IMR-90 (cell line): ENCODE measurements around the gene ZNF700. TPM values are rescaled to one million over a fixed set of nuclear protein-coding genes. Genes with fewer than 3 reads are reported as not detected.

ENCODE experiments used
- ATAC-seq: fragments of 200-7000 bp; cut with Tn5 transposase; 2 replicates; pipeline ENCODE4 v1.9.1; 2020; ENCODE audit warnings: low read depth, mild to moderate bottlenecking, moderate library complexity
- BruUV-seq: library from RNA; stranded (reverse); fragments of 400-500 nt; replicated peaks from 2 replicates; lab custom pipeline; 2021; lab: Mats Ljungman, UMichigan
- CTCF ChIA-PET: fragments of 300-600 bp; formaldehyde crosslinking; extraction: SDS; loops from one replicate; lab custom pipeline; 2021; ENCODE audit warnings: antibody characterized with exemption; lab: Yijun Ruan, JAX
- POLR2A ChIA-PET: fragments of 300-600 bp; sonication (Branson Sonifier 250); formaldehyde crosslinking; loops from one replicate; lab custom pipeline; 2022; ENCODE audit warnings: antibody characterized with exemption; ENCODE audit not compliant: unreplicated experiment; lab: Charles Lee
- DNase-seq: peaks from one replicate; pipeline ENCODE4 v3.0.0; 2013
- H2AFZ ChIP-seq: replicated peaks from 2 replicates; pipeline ENCODE3; 2013; ENCODE audit warnings: low read length, mild to moderate bottlenecking; ENCODE audit not compliant: poor library complexity
- H2AK5ac ChIP-seq: 2 replicates; pipeline ENCODE4 v1.6.1; 2013; ENCODE audit warnings: low read depth, low read length, inconsistent platforms
- H2AK9ac ChIP-seq: replicated peaks from 2 replicates; pipeline ENCODE3; 2013; ENCODE audit warnings: mild to moderate bottlenecking, low read depth, low read length, moderate library complexity; ENCODE audit not compliant: poor library complexity
- H2BK120ac ChIP-seq: 2 replicates; pipeline ENCODE4 v1.6.1; 2013; ENCODE audit warnings: low read depth, low read length, inconsistent platforms
- H2BK15ac ChIP-seq: 3 replicates; pipeline ENCODE4 v1.6.1; 2013; ENCODE audit warnings: low read depth, low read length, inconsistent platforms
- H2BK20ac ChIP-seq: 2 replicates; pipeline ENCODE4 v1.6.1; 2013; ENCODE audit warnings: low read depth, mild to moderate bottlenecking, inconsistent platforms, low read length, moderate library complexity
- H2BK5ac ChIP-seq: 2 replicates; pipeline ENCODE4 v1.6.1; 2013; ENCODE audit warnings: mild to moderate bottlenecking, low read depth, low read length, inconsistent platforms; ENCODE audit not compliant: poor library complexity, severe bottlenecking
- H3K14ac ChIP-seq: replicated peaks from 2 replicates; pipeline ENCODE4 v1.6.1; 2013; ENCODE audit warnings: low read depth, low read length, inconsistent platforms
- H3K18ac ChIP-seq: 2 replicates; pipeline ENCODE4 v1.6.1; 2013; ENCODE audit warnings: low read depth, low read length, control low read depth
- H3K23ac ChIP-seq: 2 replicates; pipeline ENCODE4 v1.6.1; 2013; ENCODE audit warnings: low read depth, low read length, inconsistent platforms
- H3K27ac ChIP-seq: 2 replicates; pipeline ENCODE4 v1.5.1; 2013; ENCODE audit warnings: mild to moderate bottlenecking, control low read depth, low read length; ENCODE audit not compliant: insufficient read depth
- H3K27me3 ChIP-seq: 2 replicates; pipeline ENCODE4 v1.6.1; 2013; ENCODE audit warnings: low read length; ENCODE audit not compliant: control insufficient read depth, insufficient read depth
- H3K36me3 ChIP-seq: 2 replicates; pipeline ENCODE4 v1.6.1; 2013; ENCODE audit warnings: low read length, mixed read lengths; ENCODE audit not compliant: control insufficient read depth, insufficient read depth
- H3K4ac ChIP-seq: 2 replicates; pipeline ENCODE4 v1.6.1; 2013; ENCODE audit warnings: low read depth, low read length, inconsistent platforms
- H3K4me1 ChIP-seq: 2 replicates; pipeline ENCODE4 v1.6.1; 2013; ENCODE audit warnings: low read length, mixed read lengths; ENCODE audit not compliant: control insufficient read depth, insufficient read depth
- H3K4me2 ChIP-seq: 2 replicates; pipeline ENCODE4 v1.6.1; 2013; ENCODE audit warnings: low read depth, mild to moderate bottlenecking, control low read depth, low read length, moderate library complexity
- H3K4me3 ChIP-seq: 2 replicates; pipeline ENCODE4 v1.5.1; 2013; ENCODE audit warnings: low read depth, mild to moderate bottlenecking, control low read depth, low read length, moderate library complexity; ENCODE audit not compliant: insufficient read depth
- H3K56ac ChIP-seq: 2 replicates; pipeline ENCODE4 v1.6.1; 2013; ENCODE audit warnings: low read length, inconsistent platforms; ENCODE audit not compliant: insufficient read depth; ENCODE audit errors: extremely low read depth
- H3K79me1 ChIP-seq, 2 experiments: 2 replicates each; pipeline ENCODE4 v1.6.1; 2013; ENCODE audit warnings: low read length in 2 of 2, inconsistent platforms in 1 of 2, low read depth in 1 of 2
- H3K9ac ChIP-seq: 2 replicates; pipeline ENCODE4 v1.6.1; 2013; ENCODE audit warnings: low read depth, low read length, control low read depth
- H3K9me1 ChIP-seq: 2 replicates; pipeline ENCODE4 v1.6.1; 2013; ENCODE audit warnings: low read length, inconsistent platforms; ENCODE audit not compliant: insufficient read depth
- H3K9me3 ChIP-seq: 2 replicates; pipeline ENCODE4 v1.6.1; 2013; ENCODE audit warnings: low read length; ENCODE audit not compliant: control insufficient read depth, insufficient read depth
- H4K20me1 ChIP-seq: 2 replicates; pipeline ENCODE4 v1.6.1; 2013; ENCODE audit warnings: low read length, inconsistent platforms; ENCODE audit not compliant: insufficient read depth
- H4K5ac ChIP-seq: 2 replicates; pipeline ENCODE4 v1.6.1; 2013; ENCODE audit warnings: mild to moderate bottlenecking, low read depth, low read length, control low read depth
- H4K8ac ChIP-seq, 2 experiments: 2 replicates each; pipeline ENCODE4 v1.6.1; 2013; ENCODE audit warnings: low read depth in 2 of 2, low read length in 2 of 2, control low read depth in 1 of 2, inconsistent platforms in 1 of 2
- H4K91ac ChIP-seq: 2 replicates; pipeline ENCODE4 v1.6.1; 2013; ENCODE audit warnings: low read depth, low read length, inconsistent platforms; ENCODE audit not compliant: insufficient read depth
- CEBPB ChIP-seq: IDR thresholded peaks from 2 replicates; pipeline ENCODE4 v1.6.1; 2012; ENCODE audit warnings: low read depth, low read length, improper control_type of control experiment
- MXI1 ChIP-seq: IDR thresholded peaks from 2 replicates; pipeline ENCODE4 v1.6.1; 2012; ENCODE audit warnings: low read depth, mild to moderate bottlenecking, low read length, moderate library complexity, borderline replicate concordance
- RAD21 ChIP-seq: IDR thresholded peaks from 2 replicates; pipeline ENCODE4 v1.6.1; 2012; ENCODE audit warnings: low read length, improper control_type of control experiment
- dilution Hi-C: fragments of 300-500 bp; cut with HindIII; formaldehyde crosslinking; loops from one replicate; pipeline ENCODE4 v1.14.3; 2018; ENCODE audit warnings: low sequenced_read_pairs; ENCODE audit not compliant: unreplicated experiment
- in situ Hi-C: fragments of 300-500 bp; cut with MboI; formaldehyde crosslinking; loops from 3 replicates; pipeline ENCODE4 v1.14.3; 2019; ENCODE audit warnings: low sequenced_read_pairs, inconsistent platforms, mixed read lengths
- intact Hi-C: fragments of 100-400 bp; cut with micrococcal nuclease; formaldehyde crosslinking; loops from 2 replicates; pipeline ENCODE4 v1.10.0; 2022
- polyA plus RNA-seq, 3 experiments: library from polyadenylated mRNA; depleted of rRNA; stranded (reverse); fragments of >200 nt; gene quantifications; 2 replicates each; pipeline ENCODE4 v1.2.3, GENCODE V29; 2012; ENCODE audit warnings: low replicate concordance in 1 of 3
- total RNA-seq: library from RNA; depleted of rRNA; stranded (reverse); fragments of >200 nt; gene quantifications from 2 replicates; pipeline ENCODE4 v1.2.3, GENCODE V29; 2012

Gene ZNF700
- total and polyA plus RNA-seq, 2 of the 4 experiments (the other 2 are of a cell fraction) = 5.3 to 10.2 TPM

DNA sequence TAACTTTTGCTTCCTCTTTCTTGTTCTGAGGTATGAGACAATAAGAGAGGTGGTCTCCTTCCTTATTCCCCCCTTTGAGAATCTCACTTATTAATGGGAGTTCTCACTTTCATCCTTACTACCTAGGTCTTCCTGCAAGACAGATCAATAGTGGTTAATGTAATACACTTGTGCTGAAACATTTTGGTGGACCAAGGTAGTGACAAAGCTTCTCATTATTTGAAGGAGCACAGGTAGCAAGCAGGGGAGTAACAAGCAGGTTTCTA lies 17.9 kb downstream of the ZNF700 start:
- no peaks in the 10 kb centered on the region for H3K4me1 ChIP-seq
- H4K20me1 ChIP-seq = no peaks in the 10 kb centered on the region
- H3K27me3 ChIP-seq = no peaks in the 10 kb centered on the region
- H3K4ac ChIP-seq = no peak overlapping the region
- no peak overlapping the region for H4K91ac ChIP-seq
- no peak overlapping the region for H4K5ac ChIP-seq
- no peak overlapping the region for H3K18ac ChIP-seq
- H2BK120ac ChIP-seq = no peak overlapping the region
- H3K14ac ChIP-seq = no peak overlapping the region
- peaks cover 34% of the 10 kb centered on the region for H3K36me3 ChIP-seq
- no peaks in the 10 kb centered on the region for H3K9me1 ChIP-seq
- no peak overlapping the region for H2AK5ac ChIP-seq
- no peak for DNase-seq
- H3K27ac ChIP-seq = no peak overlapping the region
- no peak overlapping the region for H4K8ac ChIP-seq
- peaks cover 9 to 23% of the 10 kb centered on the region in 2 experiments; a peak in 3 of 4 replicates for H3K79me1 ChIP-seq
- dilution Hi-C loops (no loop called here), intact Hi-C loops (no loop called here), in situ Hi-C loops (no loop called here)
- CTCF ChIA-PET = no interaction called here
- TF ChIP-seq MXI1 = no peak
- TF ChIP-seq RAD21 = no peak
- TF ChIP-seq CEBPB = no peak
- no peak overlapping the region for H3K4me2 ChIP-seq
- BruUV-seq = no TSS peak
- H2BK15ac ChIP-seq = no peak overlapping the region
- H2BK20ac ChIP-seq = no peak overlapping the region
- H3K4me3 ChIP-seq = no peak overlapping the region
- POLR2A ChIA-PET = no interaction called here
- no peak overlapping the region for H2BK5ac ChIP-seq
- H3K9me3 ChIP-seq = peaks cover 73% of the 10 kb centered on the region
- no peak overlapping the region for H2AFZ ChIP-seq
- no peak overlapping the region for H3K23ac ChIP-seq
- H2AK9ac ChIP-seq = no peak overlapping the region
- no peak for ATAC-seq
- no peak overlapping the region for H3K9ac ChIP-seq
- H3K56ac ChIP-seq = no peak overlapping the region
